ENCODE measurements around the gene ATP2C2.

DNA sequence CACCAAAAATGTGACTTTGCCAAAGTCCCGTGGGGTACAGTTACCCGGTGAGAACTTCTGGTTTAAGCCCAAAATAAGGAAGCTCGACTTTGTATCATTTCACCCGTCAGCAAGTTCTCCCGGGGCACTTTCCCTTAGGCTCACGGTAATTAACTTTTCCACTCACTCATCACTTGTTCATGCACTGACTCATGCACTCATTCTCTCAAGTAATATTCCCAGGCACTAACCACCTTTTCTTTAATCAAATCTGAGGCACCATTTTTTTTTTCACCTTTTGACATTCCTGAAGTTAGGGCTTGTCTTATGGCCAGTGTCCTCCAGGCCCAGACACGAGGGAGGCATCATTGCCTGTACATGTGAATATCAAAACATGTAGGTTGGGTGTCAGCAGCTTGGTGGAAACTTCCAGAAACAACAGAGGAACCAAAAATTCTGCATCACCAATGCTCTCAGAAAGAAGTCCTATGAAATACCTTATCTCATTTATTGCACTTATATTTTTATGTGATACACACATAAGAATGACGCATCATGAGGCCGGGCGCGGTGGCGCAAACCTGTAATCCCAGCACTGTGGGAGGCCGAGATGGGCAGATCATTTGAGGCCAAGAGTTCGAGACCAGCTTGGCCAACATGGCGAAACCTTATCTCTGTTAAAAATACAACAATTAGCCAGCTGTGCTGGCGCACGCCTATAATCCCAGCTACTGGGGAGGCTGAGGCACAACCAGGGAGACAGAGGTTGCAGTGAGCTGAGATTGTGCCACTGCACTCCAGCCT lies 36.1 kb upstream of the ATP2C2 start:
- TF ChIP-seq, protein P1, sequence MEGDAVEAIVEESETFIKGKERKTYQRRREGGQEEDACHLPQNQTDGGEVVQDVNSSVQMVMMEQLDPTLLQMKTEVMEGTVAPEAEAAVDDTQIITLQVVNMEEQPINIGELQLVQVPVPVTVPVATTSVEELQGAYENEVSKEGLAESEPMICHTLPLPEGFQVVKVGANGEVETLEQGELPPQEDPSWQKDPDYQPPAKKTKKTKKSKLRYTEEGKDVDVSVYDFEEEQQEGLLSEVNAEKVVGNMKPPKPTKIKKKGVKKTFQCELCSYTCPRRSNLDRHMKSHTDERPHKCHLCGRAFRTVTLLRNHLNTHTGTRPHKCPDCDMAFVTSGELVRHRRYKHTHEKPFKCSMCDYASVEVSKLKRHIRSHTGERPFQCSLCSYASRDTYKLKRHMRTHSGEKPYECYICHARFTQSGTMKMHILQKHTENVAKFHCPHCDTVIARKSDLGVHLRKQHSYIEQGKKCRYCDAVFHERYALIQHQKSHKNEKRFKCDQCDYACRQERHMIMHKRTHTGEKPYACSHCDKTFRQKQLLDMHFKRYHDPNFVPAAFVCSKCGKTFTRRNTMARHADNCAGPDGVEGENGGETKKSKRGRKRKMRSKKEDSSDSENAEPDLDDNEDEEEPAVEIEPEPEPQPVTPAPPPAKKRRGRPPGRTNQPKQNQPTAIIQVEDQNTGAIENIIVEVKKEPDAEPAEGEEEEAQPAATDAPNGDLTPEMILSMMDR (IDR thresholded peaks at IDR 0.05): no peak
- no peak for TF ChIP-seq POLR2A (IDR thresholded peaks at IDR 0.05)

Data from right lobe of liver (tissue), 4 donors.